ENCODE data around the gene PDK2. TPM values are rescaled to one million over a fixed set of nuclear protein-coding genes. Genes with fewer than 3 reads are reported as not detected.
A peak's percentile ranks its signal among the peaks of the same experiment; 100 is the strongest.

PDK2 gene
- total and polyA plus RNA-seq, 9 of the 15 experiments (the other 6 are each of a cell fraction or from before 2014, with no cell fraction given), result 0.03 to 2.5 (median 1.4) TPM

DNA sequence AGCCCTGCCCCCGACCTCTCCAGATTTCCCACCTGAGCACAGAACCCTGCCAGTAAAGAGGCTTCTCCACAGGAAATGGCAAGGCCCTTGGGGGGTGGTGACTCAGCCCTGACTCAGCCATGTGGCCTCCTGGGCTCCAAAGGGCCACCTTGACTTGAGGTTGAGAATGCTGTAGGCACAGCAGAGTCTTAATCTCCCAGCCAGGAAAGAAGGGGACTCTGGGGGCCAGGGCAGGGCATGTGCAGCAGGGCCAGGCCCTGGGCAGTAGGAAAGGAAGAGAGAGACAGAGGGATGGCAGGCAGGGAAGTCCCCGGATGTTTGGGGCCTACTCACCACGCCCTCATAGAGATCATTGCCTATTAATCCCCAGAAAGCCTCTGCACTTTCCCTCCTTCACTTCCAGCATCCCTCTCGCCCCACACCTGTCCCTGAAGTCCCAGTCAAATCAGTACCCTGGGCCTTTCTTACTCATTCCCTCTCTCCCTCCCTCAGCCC lies 44.0 kb upstream of the PDK2 start (continued):
- TF ChIP-seq, protein P1, sequence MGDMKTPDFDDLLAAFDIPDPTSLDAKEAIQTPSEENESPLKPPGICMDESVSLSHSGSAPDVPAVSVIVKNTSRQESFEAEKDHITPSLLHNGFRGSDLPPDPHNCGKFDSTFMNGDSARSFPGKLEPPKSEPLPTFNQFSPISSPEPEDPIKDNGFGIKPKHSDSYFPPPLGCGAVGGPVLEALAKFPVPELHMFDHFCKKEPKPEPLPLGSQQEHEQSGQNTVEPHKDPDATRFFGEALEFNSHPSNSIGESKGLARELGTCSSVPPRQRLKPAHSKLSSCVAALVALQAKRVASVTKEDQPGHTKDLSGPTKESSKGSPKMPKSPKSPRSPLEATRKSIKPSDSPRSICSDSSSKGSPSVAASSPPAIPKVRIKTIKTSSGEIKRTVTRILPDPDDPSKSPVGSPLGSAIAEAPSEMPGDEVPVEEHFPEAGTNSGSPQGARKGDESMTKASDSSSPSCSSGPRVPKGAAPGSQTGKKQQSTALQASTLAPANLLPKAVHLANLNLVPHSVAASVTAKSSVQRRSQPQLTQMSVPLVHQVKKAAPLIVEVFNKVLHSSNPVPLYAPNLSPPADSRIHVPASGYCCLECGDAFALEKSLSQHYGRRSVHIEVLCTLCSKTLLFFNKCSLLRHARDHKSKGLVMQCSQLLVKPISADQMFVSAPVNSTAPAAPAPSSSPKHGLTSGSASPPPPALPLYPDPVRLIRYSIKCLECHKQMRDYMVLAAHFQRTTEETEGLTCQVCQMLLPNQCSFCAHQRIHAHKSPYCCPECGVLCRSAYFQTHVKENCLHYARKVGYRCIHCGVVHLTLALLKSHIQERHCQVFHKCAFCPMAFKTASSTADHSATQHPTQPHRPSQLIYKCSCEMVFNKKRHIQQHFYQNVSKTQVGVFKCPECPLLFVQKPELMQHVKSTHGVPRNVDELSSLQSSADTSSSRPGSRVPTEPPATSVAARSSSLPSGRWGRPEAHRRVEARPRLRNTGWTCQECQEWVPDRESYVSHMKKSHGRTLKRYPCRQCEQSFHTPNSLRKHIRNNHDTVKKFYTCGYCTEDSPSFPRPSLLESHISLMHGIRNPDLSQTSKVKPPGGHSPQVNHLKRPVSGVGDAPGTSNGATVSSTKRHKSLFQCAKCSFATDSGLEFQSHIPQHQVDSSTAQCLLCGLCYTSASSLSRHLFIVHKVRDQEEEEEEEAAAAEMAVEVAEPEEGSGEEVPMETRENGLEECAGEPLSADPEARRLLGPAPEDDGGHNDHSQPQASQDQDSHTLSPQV (IDR thresholded peaks at IDR 0.05), result peak; percentile 56
- TF ChIP-seq ZNF133 (CRISPR knock-in tag; IDR thresholded peaks at IDR 0.05) (no peak), GABPB1 (CRISPR knock-in tag; IDR thresholded peaks at IDR 0.05) (0 out of 2 replicates have a peak, but pooled peaks have one; percentile 15), SMARCE1 (IDR thresholded peaks at IDR 0.05) (peak; percentile 65), CBFA2T3 (IDR thresholded peaks at IDR 0.05) (peak; percentile 24; the same call in 1 of the 2 replicates), TBL1XR1 (IDR thresholded peaks at IDR 0.05; ENCODE audit: low read length in 2 of 2) (no peak), SAFB (IDR thresholded peaks at IDR 0.05; ENCODE audit: borderline replicate concordance, low read depth, low read length) (no peak), ZNF408 (CRISPR knock-in tag; IDR thresholded peaks at IDR 0.05; ENCODE audit: low read depth) (no peak), NUFIP1 (IDR thresholded peaks at IDR 0.05; ENCODE audit: partially characterized antibody) (no peak), RFX7 (CRISPR knock-in tag; IDR thresholded peaks at IDR 0.05) (no peak), RAD51 (IDR thresholded peaks at IDR 0.05; ENCODE audit: borderline replicate concordance, low read depth) (no peak), POLR2AphosphoS5 (IDR thresholded peaks at IDR 0.05; ENCODE audit: control insufficient read depth, insufficient read depth, low read depth, low read length) (no peak), ZNF12 (CRISPR knock-in tag; IDR thresholded peaks at IDR 0.05) (no peak), POU5F1 (IDR thresholded peaks at IDR 0.05; ENCODE audit: borderline replicate concordance, low read depth, low read length, partially characterized antibody) (no peak), SREBF2 (CRISPR knock-in tag; IDR thresholded peaks at IDR 0.05) (no peak), POLR3G (IDR thresholded peaks at IDR 0.05; ENCODE audit: extremely low read depth, insufficient read length, insufficient replicate concordance) (no peak), JUN (IDR thresholded peaks at IDR 0.05; ENCODE audit: borderline replicate concordance, low read depth, low read length) (peak; percentile 91), JUN (CRISPR knock-in tag; IDR thresholded peaks at IDR 0.05; ENCODE audit: borderline replicate concordance) (no peak), ZNF696 (CRISPR knock-in tag; conservative IDR thresholded peaks at IDR 0.05) (no peak)
- TF ChIP-seq, protein P2, sequence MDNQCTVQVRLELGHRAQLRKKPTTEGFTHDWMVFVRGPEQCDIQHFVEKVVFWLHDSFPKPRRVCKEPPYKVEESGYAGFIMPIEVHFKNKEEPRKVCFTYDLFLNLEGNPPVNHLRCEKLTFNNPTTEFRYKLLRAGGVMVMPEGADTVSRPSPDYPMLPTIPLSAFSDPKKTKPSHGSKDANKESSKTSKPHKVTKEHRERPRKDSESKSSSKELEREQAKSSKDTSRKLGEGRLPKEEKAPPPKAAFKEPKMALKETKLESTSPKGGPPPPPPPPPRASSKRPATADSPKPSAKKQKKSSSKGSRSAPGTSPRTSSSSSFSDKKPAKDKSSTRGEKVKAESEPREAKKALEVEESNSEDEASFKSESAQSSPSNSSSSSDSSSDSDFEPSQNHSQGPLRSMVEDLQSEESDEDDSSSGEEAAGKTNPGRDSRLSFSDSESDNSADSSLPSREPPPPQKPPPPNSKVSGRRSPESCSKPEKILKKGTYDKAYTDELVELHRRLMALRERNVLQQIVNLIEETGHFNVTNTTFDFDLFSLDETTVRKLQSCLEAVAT (IDR thresholded peaks at IDR 0.05), result no peak
- TF ChIP-seq, protein P3, sequence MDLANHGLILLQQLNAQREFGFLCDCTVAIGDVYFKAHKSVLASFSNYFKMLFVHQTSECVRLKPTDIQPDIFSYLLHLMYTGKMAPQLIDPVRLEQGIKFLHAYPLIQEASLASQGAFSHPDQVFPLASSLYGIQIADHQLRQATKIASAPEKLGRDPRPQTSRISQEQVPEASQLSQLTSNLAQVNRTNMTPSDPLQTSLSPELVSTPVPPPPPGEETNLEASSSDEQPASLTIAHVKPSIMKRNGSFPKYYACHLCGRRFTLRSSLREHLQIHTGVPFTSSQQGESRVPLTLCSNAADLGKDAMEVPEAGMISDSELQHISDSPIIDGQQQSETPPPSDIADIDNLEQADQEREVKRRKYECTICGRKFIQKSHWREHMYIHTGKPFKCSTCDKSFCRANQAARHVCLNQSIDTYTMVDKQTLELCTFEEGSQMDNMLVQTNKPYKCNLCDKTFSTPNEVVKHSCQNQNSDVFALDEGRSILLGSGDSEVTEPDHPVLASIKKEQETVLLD (IDR thresholded peaks at IDR 0.05), result no peak
- TF ChIP-seq, protein P4, sequence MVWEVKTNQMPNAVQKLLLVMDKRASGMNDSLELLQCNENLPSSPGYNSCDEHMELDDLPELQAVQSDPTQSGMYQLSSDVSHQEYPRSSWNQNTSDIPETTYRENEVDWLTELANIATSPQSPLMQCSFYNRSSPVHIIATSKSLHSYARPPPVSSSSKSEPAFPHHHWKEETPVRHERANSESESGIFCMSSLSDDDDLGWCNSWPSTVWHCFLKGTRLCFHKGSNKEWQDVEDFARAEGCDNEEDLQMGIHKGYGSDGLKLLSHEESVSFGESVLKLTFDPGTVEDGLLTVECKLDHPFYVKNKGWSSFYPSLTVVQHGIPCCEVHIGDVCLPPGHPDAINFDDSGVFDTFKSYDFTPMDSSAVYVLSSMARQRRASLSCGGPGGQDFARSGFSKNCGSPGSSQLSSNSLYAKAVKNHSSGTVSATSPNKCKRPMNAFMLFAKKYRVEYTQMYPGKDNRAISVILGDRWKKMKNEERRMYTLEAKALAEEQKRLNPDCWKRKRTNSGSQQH (CRISPR knock-in tag; IDR thresholded peaks at IDR 0.05), result no peak

Data from K562 (cell line).